ENCODE measurements around the gene ZNF621. TPM values are rescaled to one million over a fixed set of nuclear protein-coding genes. Genes with fewer than 3 reads are reported as not detected.

Gene ZNF621
- total RNA-seq, 2 experiments from 2014 or later: 5.0 to 22.0 TPM

DNA sequence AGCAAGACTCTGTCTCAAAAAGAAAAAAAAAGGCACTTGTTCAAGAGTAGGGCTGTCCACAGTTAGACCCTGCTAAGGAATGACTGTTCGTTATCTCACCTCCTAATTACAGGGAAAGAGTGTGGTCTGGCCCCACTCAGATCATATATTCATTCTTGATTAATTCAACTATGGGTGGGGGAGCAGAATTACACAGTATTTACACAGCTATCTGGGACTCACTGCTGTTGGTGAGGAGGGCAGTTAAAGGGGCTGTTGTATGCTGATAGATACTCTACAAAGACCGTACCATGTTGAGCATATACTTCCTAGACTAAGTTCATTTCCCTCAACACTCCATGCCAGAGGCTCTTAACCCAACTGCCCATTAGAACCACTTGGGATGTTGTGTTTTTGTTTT, 22.7 kb upstream of the ZNF621 start:
- no TSS peak for BruUV-seq (replicated peaks)
- Histone ChIP-seq H4K20me1 (ENCODE audit: insufficient read depth, low read length) (no peaks in the 10 kb centered on the region), H3K9me3 (ENCODE audit: low read length) (no peaks in the 10 kb centered on the region), H3K9me2 (ENCODE audit: insufficient read depth, low read length) (no peaks in the 10 kb centered on the region), H3K4me1 (ENCODE audit: insufficient read depth, low read length, poor library complexity, severe bottlenecking) (no peaks in the 10 kb centered on the region), H3K4me2 (ENCODE audit: low read length) (no peak overlapping the region), H3K27ac (ENCODE audit: low read depth, low read length, poor library complexity, severe bottlenecking) (no peak overlapping the region), H3K36me3 (ENCODE audit: insufficient read depth, low read length) (no peaks in the 10 kb centered on the region), H2AFZ (ENCODE audit: low read length) (no peak overlapping the region), H3K4me3 (ENCODE audit: low read depth, low read length, poor library complexity, severe bottlenecking) (no peak overlapping the region), H3K79me2 (ENCODE audit: insufficient read depth, low read depth, low read length) (no peaks in the 10 kb centered on the region)
- POLR2A ChIA-PET: no interaction called here
- TF ChIP-seq, protein P1, sequence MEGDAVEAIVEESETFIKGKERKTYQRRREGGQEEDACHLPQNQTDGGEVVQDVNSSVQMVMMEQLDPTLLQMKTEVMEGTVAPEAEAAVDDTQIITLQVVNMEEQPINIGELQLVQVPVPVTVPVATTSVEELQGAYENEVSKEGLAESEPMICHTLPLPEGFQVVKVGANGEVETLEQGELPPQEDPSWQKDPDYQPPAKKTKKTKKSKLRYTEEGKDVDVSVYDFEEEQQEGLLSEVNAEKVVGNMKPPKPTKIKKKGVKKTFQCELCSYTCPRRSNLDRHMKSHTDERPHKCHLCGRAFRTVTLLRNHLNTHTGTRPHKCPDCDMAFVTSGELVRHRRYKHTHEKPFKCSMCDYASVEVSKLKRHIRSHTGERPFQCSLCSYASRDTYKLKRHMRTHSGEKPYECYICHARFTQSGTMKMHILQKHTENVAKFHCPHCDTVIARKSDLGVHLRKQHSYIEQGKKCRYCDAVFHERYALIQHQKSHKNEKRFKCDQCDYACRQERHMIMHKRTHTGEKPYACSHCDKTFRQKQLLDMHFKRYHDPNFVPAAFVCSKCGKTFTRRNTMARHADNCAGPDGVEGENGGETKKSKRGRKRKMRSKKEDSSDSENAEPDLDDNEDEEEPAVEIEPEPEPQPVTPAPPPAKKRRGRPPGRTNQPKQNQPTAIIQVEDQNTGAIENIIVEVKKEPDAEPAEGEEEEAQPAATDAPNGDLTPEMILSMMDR (conservative IDR thresholded peaks at IDR 0.05; ENCODE audit: low read length): no peak
- no peak for TF ChIP-seq EZH2phosphoT487 (IDR thresholded peaks at IDR 0.05; ENCODE audit: borderline replicate concordance, low read depth, low read length)
- intact Hi-C loops (cut with micrococcal nuclease; ENCODE audit: unreplicated experiment): no loop called here
- CTCF ChIA-PET (ENCODE audit: unreplicated experiment): interaction anchor here (1.0 kb wide), 1 partner anchor 194 kb away, joined by 3 read pairs; no protein-coding TSS in a partner anchor
- no peak for DNase-seq (ENCODE audit: low spot score)

DNA sequence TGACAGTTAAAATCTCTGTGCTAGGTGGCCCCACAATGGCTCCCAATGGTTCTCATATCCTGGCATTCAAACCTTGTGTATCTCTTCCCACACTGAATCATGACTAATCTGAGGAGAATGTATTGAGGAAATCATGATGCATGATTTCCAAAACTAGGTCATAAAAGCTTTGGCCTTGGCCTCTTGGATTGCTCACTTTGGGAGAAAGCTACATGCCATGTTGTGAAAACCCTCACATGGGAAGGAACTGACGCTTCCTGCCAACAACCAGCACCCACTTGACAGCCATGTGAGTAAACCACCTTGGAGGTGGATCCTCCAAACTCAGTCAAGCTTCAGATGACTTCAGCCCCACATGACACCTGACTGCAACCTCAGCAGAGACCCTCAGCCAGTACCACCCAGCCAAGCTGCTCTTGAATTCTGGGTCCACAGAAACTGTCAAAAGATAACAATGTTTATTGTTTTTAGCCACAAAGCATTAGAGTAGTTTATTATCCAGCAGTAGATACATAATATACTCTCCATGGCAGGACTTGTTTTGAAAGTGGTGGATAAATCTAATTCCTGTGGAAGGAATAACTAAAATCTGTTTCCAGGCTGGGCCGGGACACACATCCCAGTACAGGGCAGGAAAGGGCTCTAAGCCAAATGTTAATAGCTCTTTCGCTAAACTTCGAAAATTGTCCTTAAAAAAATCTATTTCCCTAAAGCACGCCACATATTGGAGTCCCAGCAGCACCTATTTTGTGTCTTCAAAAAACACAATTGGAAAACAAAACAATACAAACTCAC, 19.9 kb upstream of the ZNF621 start:
- H3K36me3 ChIP-seq (ENCODE audit: insufficient read depth, low read length): no peaks in the 10 kb centered on the region
- no peaks in the 10 kb centered on the region for H3K9me3 ChIP-seq (ENCODE audit: low read length)
- intact Hi-C loops (cut with micrococcal nuclease; ENCODE audit: unreplicated experiment): no loop called here
- CTCF ChIA-PET (ENCODE audit: unreplicated experiment): no interaction called here
- no peak overlapping the region for H3K4me3 ChIP-seq (ENCODE audit: low read depth, low read length, poor library complexity, severe bottlenecking)
- H3K4me2 ChIP-seq (ENCODE audit: low read length): no peak overlapping the region
- no peaks in the 10 kb centered on the region for H3K79me2 ChIP-seq (ENCODE audit: insufficient read depth, low read depth, low read length)
- H2AFZ ChIP-seq (ENCODE audit: low read length): no peak overlapping the region
- H3K9me2 ChIP-seq (ENCODE audit: insufficient read depth, low read length): no peaks in the 10 kb centered on the region
- no TSS peak for BruUV-seq (replicated peaks)
- no peaks in the 10 kb centered on the region for H3K4me1 ChIP-seq (ENCODE audit: insufficient read depth, low read length, poor library complexity, severe bottlenecking)
- POLR2A ChIA-PET: interaction anchor here (0.6 kb wide), 1 partner anchor 19 kb away, joined by 3 read pairs; no protein-coding TSS in a partner anchor
- DNase-seq (ENCODE audit: low spot score): no peak
- TF ChIP-seq, protein P1 (conservative IDR thresholded peaks at IDR 0.05; ENCODE audit: low read length): no peak
- TF ChIP-seq EZH2phosphoT487 (IDR thresholded peaks at IDR 0.05; ENCODE audit: borderline replicate concordance, low read depth, low read length): no peak
- no peak overlapping the region for H3K27ac ChIP-seq (ENCODE audit: low read depth, low read length, poor library complexity, severe bottlenecking)
- H4K20me1 ChIP-seq (ENCODE audit: insufficient read depth, low read length): no peaks in the 10 kb centered on the region
